ENCODE measurements around the gene SMARCA1. TPM values are rescaled to one million over a fixed set of nuclear protein-coding genes. Genes with fewer than 3 reads are reported as not detected.

Gene SMARCA1
- total RNA-seq, 1 donor from 2014 or later = 116 TPM

GRCh38 chrX:129480889-129481288, 42.4 kb downstream of the SMARCA1 start:
- Mint-ChIP-seq H3K4me3 (no peak overlapping the region), H3K9me3 (peaks cover 5% of the 10 kb centered on the region), H3K36me3 (peaks cover 39% of the 10 kb centered on the region), H3K4me1 (no peaks in the 10 kb centered on the region), H3K27ac (no peak overlapping the region), H3K27me3 (ENCODE audit: low read depth) (no peaks in the 10 kb centered on the region)
- no peak for DNase-seq (ENCODE audit: low spot score in 2 of 2, unreplicated experiment in 2 of 2)
- TF ChIP-seq CTCF (IDR thresholded peaks at IDR 0.05; ENCODE audit: unreplicated experiment) = no peak

GRCh38 chrX:129478516-129478915, 44.8 kb downstream of the SMARCA1 start:
- peaks cover 7% of the 10 kb centered on the region for H3K9me3 Mint-ChIP-seq
- no peak overlapping the region for H3K27ac Mint-ChIP-seq
- H3K27me3 Mint-ChIP-seq (ENCODE audit: low read depth) = no peaks in the 10 kb centered on the region
- no peak for TF ChIP-seq CTCF (IDR thresholded peaks at IDR 0.05; ENCODE audit: unreplicated experiment)
- H3K36me3 Mint-ChIP-seq = peaks cover 45% of the 10 kb centered on the region
- no peaks in the 10 kb centered on the region for H3K4me1 Mint-ChIP-seq
- no peak for DNase-seq (ENCODE audit: low spot score in 2 of 2, unreplicated experiment in 2 of 2)
- H3K4me3 Mint-ChIP-seq = no peak overlapping the region

- H3K4me1 Mint-ChIP-seq = no peaks in the 10 kb centered on the region
- no peak overlapping the region for H3K27ac Mint-ChIP-seq
- no peak for DNase-seq (ENCODE audit: low spot score in 2 of 2, unreplicated experiment in 2 of 2)
- H3K4me3 Mint-ChIP-seq = no peak overlapping the region
- H3K36me3 Mint-ChIP-seq = peaks cover 28% of the 10 kb centered on the region
- no peak for TF ChIP-seq CTCF (IDR thresholded peaks at IDR 0.05; ENCODE audit: unreplicated experiment)
- H3K9me3 Mint-ChIP-seq = peaks cover 2% of the 10 kb centered on the region
- H3K27me3 Mint-ChIP-seq (ENCODE audit: low read depth) = no peaks in the 10 kb centered on the region
Measured at GRCh38 chrX:129472116-129472515, 51.2 kb downstream of the SMARCA1 start.

- peaks cover 19% of the 10 kb centered on the region for H3K36me3 Mint-ChIP-seq
- TF ChIP-seq CTCF (IDR thresholded peaks at IDR 0.05; ENCODE audit: unreplicated experiment) = peak; percentile 32
- H3K4me1 Mint-ChIP-seq = no peaks in the 10 kb centered on the region
- no peak overlapping the region for H3K4me3 Mint-ChIP-seq
- DNase-seq (ENCODE audit: low spot score in 2 of 2, unreplicated experiment in 2 of 2) = no peak
- H3K27me3 Mint-ChIP-seq (ENCODE audit: low read depth) = no peaks in the 10 kb centered on the region
- H3K9me3 Mint-ChIP-seq = no peaks in the 10 kb centered on the region
- H3K27ac Mint-ChIP-seq = no peak overlapping the region
Measured at GRCh38 chrX:129462707-129463106, 60.6 kb downstream of the SMARCA1 start.

- Mint-ChIP-seq H3K27ac (no peak overlapping the region), H3K36me3 (peaks cover 18% of the 10 kb centered on the region), H3K9me3 (no peaks in the 10 kb centered on the region), H3K4me3 (no peak overlapping the region), H3K27me3 (ENCODE audit: low read depth) (no peaks in the 10 kb centered on the region), H3K4me1 (no peaks in the 10 kb centered on the region)
- TF ChIP-seq CTCF (IDR thresholded peaks at IDR 0.05; ENCODE audit: unreplicated experiment) = no peak
- DNase-seq (ENCODE audit: low spot score in 2 of 2, unreplicated experiment in 2 of 2) = no peak
Measured at GRCh38 chrX:129461801-129462456, 61.4 kb downstream of the SMARCA1 start.
